ENCODE measurements around the gene SLC25A43.
A peak's percentile ranks its signal among the peaks of the same experiment; 100 is the strongest.
"Not testable (repeated sequence)": the region's sequence is repeated elsewhere in the genome, so short reads cannot be mapped to it uniquely, and the experiment has no call there.

SLC25A43 gene

DNA sequence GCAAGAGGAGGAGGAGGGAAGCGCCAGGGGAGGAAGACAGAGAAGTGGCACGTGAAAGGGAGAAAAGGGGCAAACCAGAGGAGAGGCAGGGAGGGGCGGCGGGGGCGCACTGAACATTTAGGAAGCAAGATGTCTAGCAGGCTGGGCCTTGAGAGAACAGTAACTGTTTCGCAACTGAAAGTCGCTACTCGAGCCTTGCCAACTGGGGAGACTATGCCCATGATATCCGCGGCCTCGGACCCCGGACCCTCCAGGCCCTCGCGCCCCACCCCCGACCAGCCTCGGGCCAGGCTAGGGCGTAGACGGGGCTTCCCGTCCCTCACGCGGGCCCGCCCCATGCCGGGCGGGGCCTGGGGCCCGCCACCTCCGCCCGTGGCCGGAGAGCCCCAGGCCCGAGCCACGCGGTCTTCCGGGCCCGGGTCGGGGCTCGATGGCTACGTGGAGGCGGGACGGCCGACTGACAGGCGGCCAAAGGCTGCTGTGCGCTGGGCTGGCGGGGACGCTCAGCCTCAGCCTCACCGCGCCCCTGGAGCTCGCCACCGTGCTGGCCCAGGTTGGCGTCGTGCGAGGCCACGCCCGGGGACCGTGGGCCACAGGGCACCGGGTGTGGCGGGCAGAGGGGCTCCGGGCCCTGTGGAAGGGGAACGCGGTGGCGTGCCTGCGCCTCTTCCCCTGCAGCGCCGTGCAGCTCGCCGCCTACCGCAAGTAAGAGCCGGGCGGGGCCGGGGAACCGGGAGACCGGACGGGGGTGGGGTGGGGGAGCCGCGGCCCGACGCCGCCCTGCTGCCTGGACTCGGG lies at the start of gene SLC25A43:
Gene SLC25A43, plus strand, starts transcription at position 363 of the 798 bp plus-strand sequence. Its CDS starts 68 bp downstream, at position 431.
- peak; percentile 12 for DNase-seq

DNA sequence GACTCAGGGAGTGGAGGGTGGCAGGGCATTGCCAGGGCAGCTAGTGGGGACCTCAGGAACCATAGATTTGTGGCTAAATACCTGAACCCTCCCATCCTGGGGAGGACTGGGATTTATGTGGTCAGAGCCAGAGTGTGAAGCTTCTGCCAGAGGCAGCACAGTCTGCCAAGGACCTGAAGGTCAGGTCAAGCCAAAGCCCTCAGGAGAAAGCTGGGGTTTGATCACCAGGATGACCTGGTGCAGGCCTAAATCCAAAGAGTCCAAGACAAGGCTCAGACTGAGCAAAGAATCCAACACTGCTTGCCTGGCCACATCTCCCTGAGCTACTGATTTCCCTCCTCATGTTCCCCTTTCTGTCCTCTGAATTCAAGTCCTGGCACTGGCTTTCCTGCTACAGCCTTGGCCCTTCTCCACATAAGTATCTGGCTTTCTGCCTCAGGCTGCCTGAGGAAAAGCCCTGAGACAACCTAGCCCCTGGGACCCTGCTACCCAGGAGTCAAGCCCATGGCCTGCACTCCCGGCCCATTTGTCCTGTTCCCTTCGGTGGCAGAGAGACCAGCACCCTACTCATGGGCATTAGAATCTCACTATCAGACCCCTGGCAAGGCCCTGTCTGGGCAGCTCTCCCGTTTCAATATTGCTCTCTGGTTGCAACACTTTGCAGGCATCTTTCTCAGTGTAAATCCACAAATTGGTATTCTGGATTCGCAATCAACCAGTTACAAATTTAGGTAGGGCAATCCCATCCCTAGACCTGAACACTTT lies 39.3 kb upstream of the SLC25A43 start:
- no peak for DNase-seq

DNA sequence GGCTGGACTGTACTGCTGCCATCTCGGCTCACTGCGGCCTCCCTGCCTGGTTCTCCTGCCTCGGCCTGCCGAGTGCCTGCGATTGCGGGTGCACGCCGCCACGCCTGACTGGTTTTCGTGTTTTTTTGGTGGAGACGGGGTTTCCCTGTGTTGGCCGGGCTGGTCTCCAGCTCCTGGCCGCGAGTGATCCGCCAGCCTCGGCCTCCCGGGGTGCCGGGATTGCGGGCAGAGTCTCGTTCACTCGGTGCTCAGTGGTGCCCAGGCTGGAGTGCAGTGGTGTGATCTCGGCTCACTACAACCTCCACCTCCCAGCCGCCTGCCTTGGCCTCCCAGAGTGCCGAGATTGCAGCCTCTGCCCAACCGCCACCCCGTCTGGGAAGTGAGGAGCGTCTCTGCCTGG lies 37.7 kb upstream of the SLC25A43 start:
- not testable (repeated sequence) for DNase-seq

DNA sequence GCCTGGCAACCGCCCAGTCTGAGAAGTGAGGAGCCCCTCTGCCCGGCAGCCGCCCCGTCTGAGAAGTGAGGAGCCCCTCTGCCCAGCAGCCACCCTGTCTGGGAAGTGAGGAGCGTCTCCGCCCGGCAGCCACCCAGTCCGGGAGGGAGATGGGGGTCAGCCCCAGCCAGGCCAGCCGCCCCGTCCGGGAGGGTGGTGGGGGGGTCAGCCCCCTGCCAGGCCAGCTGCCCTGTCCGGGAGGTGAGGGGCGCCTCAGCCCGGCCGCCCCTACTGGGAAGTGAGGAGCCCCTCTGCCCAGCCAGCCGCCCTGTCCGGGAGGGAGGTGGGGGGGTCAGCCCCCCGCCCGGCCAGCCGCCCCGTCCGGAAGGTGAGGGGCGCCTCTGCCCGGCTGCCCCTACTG lies 37.1 kb upstream of the SLC25A43 start:
- not testable (repeated sequence) for DNase-seq

DNA sequence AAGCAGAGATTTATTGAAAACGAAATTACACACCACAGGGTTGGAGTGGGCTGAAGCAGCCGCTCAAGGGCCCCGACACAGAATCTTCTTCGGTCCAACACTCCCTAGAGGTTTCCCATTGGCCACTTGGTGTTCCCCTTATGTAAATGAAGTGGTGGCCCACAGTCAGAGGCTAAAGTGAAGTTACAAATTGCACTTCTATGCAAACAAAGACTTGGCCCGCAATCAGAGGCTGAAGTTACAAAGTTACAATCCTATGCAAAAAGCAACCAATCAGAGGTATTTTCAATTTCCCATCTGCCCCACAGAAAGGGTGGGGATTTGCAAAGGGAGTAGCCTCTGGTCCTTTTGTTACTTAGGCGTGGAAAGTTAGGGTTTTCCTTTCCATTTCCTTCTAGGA lies 35.7 kb upstream of the SLC25A43 start:
- DNase-seq = no peak

DNA sequence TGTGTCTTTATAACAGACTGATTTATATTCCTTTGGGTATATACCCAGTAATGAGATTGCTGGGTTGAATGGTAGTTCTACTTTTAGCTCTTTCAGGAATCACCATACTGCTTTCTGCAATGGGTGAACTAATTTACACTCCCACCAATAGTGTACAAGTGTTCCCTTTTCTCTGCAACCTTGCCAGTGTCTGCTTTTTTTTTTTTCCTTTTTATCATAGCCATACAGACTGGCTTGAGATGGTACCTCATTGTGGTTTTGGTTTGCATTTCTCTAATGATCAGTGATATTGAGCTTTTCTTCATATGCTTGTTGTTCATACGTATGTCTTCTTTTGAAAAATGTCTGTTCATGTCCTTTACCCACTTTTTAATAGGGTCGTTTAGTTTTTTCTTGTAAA lies 27.3 kb upstream of the SLC25A43 start:
- not testable (repeated sequence) for DNase-seq

DNA sequence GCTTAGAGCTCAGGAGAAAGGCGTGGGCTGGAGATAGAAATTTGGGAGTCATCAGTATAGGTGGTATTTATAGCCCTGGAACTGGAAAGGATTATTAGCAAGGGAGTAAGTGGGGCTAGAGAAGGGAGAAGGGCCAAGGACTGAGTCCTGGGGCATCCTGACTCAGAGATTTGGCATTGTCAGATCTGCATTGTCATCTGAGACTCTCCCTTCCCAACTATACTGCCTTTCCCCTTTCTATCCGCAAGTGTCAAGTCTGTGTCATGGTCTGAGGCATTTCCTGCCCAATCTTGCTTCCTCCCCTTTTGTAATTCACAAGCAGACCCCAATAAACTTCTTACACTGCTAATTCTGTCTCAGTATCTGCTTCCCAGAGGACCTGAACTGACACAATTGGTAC lies 24.4 kb upstream of the SLC25A43 start:
- no peak for DNase-seq

DNA sequence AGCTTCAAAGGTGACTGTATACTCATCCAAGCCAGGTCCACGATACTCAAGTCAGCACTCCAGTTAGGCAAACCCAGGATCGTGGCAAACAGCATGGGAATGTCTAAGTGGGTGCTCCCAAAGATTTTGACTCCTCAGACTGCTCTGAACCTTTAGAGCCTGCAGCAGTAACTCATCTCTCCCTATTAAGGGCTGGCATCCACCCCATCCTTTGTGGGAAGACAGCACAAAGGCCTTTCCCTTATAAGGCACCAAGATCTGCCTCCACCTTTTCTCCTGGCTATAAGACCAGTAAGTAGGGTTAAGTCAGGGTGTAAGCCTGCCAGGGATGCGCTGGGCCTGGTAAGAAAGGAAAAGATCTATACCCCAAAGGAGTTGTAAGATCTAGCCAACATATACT lies 23.6 kb upstream of the SLC25A43 start:
- no peak for DNase-seq

DNA sequence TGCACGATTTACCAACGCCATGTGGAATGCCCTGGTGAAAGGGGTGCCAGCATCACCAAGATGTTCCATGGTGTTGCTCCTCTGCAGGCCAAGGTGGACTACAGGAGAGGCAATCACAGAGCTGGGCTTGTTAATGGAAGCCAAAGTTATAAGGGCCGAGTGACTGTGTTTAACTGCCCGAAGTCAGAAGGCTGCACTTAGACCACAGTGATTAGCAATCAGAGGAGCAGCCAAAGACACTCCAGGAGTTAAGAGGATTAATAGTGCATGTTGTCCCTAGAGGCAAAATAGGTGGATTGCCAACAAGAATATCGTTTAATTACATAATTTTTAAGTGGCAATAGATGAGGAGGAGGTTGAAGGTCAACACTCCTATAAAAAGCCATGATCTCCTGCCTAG lies 22.8 kb upstream of the SLC25A43 start:
- no peak for DNase-seq

DNA sequence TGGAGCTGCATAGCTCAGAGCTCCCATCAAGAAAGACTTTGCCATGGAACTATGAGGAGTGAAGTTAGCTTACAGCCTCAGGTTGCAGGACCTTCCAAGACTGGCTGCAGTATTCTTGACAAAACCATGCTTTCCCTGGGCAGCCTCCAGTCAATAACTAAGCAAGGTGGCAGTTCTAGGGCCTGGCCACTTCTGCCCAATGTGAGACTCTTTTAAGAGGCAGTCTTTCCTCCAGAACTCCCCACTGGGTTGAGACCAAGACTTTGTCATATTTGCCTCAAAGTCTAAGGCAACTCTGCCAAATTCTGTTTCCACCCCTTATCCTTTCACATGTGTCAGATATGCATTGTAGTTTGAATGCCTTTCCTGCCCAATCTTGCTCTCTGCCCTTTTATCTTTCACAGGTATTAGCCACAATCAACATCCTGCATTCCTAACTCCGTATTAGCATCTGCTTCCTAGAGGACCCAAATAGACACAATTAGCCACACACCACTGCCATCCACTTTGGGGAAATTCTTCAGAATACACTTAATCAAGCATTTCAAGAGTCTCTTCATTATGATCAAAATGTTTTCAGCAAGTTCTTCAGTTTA lies 17.7 kb upstream of the SLC25A43 start:
- no peak for DNase-seq

DNA sequence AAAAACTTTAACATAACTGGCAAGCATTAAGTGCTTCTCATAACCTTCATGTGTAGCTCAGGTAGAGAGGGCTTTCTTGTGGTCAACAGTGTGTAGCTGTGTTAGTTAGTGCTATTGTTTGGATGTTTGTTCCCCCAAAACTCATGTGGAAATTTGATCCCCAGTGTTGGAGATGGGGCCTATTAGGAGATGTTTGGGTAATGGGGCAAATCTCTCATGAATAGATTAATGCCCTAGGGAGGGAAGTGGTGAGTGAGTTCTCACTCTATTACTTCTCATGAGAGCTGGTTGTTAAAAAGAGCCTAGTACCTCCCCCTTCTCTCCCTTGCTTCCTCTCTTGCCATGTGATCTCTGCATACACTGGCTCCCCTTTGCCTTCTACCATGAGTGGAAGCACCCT lies 16.5 kb upstream of the SLC25A43 start:
- no peak for DNase-seq

DNA sequence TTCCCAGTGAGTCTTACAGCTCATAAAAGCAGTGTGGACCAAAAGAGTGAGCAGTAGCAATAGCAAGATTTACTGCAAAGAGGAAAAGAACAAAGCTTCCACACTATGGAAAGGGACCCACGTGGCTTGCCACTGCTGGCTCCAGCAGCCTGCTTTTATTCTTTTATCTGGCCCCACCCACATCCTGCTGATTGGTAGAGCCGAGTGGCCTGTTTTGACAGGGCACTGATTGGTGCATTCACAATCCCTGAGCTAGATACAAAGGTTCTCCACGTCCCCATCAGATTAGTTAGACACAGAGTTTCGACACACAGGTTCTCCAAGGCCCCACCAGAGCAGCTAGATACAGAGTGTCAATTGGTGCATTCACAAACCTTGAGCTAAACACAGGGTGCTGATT lies 12.5 kb upstream of the SLC25A43 start:
- DNase-seq = not testable (repeated sequence)

DNA sequence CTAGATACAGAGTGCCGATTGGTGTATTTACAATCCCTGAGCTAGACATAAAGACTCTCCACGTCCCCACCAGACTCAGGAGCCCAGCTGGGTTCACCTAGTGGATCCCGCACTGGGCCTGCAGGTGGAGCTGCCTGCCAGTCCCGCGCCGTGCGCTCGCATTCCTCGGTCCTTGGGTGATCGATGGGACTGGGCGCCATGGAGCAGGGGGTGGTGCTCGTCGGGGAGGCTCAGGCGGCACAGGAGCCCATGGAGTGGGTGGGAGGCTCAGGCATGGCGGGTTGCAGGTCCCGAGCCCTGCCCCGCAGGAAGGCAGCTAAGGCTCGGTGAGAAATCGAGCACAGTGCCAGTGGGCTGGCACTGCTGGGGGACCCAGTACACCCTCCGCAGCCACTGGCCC lies 11.7 kb upstream of the SLC25A43 start:
- DNase-seq = not testable (repeated sequence)

DNA sequence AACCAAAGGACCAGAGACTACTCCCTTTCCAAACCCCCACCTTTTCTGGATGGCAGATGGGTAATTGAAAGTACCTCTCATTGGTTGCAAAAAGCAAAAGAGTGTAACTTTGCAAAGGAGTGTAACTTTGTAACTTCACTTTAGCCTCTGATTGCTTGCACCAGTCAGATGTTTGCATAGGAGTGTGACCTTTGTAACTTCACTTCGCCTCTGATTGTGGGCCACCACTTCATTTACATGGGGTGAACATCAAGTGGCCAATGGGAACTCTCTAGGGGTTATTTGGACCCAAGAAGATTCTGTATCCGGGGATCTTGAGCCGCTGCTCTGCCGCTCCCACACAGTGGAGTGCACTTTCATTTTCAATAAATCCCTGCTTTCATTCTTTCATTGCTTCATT lies 9.9 kb upstream of the SLC25A43 start:
- no peak for DNase-seq

DNA sequence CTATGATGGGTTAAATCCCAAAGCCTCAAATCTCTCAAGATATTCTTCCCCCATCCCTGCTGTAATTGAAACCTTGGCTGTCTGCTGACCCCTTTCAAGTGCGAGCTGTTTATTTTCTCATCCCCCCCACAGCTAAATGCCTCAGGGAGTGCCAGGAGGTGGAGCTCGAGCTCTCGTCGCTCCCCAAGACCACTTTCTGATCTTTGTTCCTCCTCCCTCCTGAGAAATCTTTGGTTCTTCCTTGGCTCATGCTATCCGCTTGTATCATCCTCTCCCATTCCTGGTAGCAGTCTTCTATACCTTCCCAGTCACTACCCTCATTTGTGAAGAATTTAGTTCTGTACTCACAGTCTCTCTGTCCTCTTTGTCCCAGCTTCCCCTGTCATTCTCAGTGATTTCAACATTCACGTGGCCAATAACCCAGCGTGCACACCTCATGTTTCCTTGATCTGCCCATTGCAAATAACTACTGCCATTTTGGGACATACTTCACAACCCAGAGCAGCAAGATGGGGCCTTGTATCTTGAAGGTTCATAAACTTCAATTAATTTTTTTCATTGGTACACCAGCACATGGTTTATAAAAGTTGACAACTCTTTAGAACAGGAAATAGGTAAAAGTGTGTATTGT lies 9.2 kb upstream of the SLC25A43 start:
- no peak for DNase-seq

DNA sequence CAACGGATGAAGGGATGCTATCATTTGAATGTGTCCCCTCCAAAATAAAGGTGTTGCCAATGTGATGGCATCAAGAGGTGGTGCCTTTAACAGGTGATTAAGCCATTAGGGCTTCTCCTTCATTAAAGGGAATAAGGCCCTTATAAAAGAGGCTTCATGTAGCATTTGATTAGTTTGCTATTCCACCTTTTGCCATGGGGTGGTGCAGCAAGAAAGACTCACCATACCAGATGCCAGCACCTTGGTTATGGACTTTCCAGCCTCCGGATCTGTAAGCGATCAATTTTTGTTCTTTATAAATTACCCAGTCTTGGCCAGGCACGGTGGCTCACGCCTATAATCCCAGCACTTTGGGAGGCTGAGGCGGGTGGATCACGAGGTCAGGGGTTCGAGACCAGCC lies 7.9 kb upstream of the SLC25A43 start:
- DNase-seq = no peak

DNA sequence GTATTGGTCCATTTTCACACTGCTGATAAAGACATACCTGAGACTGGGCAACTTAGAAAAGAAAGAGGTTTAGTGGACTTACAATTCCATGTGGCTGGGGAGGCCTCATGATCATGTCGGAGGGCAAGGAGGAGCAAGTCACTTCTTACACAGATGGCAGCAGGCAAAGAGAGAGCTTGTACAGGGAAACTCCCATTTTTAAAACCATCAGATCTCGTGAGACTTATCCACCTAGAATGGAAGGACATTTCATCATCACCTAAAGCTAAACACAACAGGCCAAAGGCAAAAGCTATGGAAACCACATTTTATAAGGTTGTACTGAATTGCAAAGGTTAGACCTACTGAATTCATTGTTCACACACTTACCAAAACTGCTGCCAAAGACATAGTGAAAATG lies 6.0 kb upstream of the SLC25A43 start:
- no peak for DNase-seq

DNA sequence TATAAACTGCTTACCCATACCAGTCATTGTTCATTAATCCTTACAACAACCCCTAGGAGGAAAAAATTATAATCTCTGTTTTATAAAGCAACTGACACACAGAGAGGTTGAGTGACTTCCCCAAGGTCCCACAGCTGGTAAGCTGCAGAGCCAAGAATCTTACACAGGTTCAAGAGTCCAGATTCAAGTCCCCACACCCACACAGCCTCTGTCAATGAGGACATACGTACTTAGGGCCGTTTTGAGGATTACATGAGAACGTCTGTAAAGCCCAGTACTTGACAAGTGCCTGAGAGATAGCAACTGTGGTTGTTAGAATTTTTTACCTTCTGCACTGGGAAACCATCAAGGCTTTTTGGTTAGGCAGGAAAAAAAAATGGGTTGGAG lies 556 bp upstream of the SLC25A43 start:
- no peak for DNase-seq

DNA sequence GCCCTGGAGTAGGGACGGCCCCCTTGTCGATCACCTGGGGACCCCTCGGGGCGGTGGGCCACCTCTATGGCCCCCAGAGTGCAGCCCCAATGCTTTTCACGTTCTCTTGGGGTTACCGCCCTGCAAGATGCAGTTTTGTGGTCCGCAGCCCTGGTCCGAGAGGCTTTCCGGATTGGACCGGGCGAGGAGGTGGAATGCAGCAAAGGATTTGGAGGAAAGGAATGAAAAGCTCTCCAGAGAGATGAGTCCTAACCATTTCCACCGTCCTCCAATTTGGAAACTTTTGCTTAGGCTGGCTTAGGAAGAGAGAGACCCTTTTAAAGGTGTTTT lies 601 bp downstream of the SLC25A43 start:
- DNase-seq = no peak

DNA sequence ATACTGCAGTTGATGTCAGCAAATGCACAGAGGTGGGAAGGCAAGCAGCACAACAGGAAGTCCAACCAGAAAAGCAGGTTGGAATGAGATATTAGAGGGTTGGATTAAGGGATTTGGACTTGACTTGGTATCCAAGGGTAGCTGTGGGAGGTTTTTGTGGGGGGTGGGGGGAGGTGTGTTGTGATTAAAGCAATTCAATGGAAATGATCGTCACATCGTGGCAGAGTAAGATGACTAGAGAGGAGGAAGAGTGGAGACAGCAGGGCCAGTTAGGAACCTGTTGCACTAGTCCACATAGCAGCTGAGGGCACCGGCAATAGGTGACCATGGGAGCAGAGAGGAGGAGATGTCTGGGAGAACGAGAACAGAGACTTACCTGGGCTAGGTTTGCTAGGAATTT lies 2.4 kb downstream of the SLC25A43 start:
- DNase-seq = no peak

DNA sequence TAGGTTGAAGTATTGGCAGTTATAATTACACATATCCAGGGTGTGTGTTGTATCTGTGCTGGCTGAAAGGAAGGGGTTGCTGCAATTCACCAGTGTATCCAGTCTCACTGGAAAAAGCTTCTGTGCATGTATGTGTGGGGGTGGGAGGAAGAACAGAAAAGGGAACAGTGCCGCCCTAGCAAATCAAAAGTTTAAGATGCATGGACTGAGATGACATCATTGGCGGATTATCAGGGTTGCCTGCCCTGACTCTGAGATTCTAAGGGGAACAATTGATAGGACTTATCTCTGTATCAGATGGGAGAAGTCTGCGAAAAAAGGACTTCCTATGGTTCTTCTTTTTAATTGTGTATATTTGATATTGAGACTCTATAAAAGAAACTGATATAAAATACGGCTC lies 3.5 kb downstream of the SLC25A43 start:
- no peak for DNase-seq

DNA sequence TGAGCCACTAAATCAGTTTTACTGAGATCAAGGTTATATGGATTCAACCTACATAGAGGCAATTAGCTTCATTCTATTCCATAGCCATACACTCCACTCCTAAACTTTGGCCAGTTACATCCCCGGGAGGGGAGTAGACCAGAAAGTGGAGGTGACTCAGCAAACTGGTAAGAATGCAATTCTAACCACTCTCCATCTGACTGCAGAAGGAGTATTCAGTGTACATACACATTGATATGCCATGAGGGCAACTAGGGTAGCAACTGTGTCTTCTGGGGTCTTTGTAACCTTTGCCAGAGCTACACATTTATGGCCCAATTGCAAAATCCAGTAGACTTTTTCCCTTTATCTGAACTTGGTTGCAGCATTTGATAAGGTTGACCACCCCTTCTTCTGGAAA lies 7.6 kb downstream of the SLC25A43 start:
- no peak for DNase-seq

DNA sequence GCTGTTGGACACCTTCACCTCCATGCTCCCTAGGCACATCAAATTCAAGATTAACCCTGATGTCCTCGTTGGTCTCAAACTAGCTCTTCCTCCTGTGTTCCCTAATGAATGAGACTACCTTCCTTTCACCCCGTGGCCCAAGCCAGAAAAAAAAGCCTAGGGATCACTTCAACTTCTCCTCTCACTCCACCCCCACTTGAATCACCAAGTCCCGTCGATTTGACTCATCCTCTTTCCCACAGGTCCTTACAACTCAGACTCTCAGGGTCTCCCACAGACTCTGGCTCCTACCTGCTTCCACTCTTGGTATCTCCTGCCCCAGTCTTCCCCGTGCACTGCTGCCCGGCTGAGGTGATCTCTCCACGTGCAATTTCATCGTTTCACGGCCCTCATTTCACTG lies 8.5 kb downstream of the SLC25A43 start:
- DNase-seq = no peak
